ENCODE data around the gene PKNOX2.

GRCh38 chr11:125279676-125280418 lies 115.3 kb downstream of the PKNOX2 start:
- no peak for TF ChIP-seq POLR2AphosphoS5 (IDR thresholded peaks at IDR 0.05; ENCODE audit: low read depth, low read length)
- no peak for TF ChIP-seq POLR2A (IDR thresholded peaks at IDR 0.05; ENCODE audit: low read depth, low read length)
- TF ChIP-seq TAF1 (IDR thresholded peaks at IDR 0.05; ENCODE audit: borderline replicate concordance, low read depth, low read length) = no peak

Measured in GM12892 (cell line).